Hematopoietic multipotent progenitor cell treated with erythropoietin and hydrocortisone succinate and interleukin-3 and kit ligand, for 4 days (in vitro differentiated cells): ENCODE measurements around the gene TFEB.
A peak's percentile ranks its signal among the peaks of the same experiment; 100 is the strongest.
"Not testable (repeated sequence)": the region's sequence is repeated elsewhere in the genome, so short reads cannot be mapped to it uniquely, and the experiment has no call there.

Experiments used
- DNase-seq: peaks from one replicate; pipeline ENCODE4 v3.0.0-alpha.2; 2015

Gene TFEB

DNA sequence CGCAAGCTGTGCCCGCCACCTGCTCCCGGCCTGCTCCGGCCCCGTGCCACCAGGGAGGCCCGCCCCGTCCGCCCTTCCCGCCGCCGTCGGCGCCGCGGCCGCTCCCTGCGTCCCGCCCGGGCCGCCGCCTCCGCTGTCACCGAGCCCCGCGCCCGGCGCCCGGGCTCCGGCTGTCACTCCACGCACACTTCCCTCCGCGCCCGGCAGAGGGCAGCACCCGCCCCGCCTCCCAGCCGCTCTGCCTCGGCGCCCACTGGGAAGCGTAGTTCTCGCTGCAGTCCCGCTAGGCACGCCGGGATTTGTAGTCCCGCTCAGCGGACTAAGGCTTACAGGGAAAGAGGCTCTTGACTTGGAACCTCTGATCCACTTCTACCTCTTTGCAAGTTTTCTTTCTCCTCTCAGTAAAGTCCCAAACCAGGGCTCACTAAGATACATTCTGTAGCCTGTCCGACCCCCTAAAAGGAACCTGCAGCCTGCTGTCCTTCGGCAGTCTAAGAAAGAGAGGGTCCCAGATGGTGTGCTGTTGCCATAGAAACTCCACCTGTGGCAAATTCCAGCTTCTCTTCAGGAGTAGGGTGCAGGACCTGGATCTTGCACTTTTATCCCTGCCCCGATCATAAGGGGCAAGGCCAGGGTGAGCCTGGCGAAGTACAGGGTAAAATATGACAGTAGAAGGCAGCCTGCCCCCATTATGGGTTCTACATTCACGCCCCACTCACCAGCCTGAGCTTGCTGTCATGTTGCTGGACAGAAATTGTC is at the start of gene TFEB:
Gene TFEB, minus strand, starts transcription at position 182 of the 759 bp plus-strand sequence. CDS start 44,395 bp downstream, outside the sequence.
- peak; percentile 95 for DNase-seq

DNA sequence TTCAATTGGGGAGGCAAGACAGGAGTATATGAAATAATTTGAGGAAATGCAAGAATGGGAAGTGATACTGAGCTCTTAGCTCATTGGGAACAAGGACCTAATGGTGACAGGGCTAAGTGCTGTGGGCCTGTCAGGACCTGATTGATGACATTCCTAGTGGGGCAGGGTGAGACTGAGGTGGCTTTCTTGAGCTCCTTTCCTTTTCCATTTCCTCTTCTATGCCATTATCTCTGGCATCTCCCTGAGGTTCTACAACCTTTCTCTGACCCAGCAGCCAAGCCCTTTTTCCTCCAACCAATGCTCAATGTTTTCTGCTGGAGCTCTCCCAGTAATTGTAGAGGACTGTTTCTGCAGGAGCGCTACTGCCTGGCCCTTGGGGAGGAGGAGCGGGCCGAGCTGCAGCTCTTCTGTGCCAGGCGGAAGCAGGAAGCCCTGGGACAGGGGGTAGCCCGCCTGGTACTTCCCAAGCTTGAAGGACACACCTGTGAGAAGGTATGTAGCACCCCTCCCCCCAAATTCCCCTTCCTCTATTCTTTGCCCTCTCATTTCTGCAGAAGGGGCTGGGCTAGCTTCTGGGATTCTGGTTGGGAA is 49.3 kb upstream of the TFEB start:
- DNase-seq: no peak

DNA sequence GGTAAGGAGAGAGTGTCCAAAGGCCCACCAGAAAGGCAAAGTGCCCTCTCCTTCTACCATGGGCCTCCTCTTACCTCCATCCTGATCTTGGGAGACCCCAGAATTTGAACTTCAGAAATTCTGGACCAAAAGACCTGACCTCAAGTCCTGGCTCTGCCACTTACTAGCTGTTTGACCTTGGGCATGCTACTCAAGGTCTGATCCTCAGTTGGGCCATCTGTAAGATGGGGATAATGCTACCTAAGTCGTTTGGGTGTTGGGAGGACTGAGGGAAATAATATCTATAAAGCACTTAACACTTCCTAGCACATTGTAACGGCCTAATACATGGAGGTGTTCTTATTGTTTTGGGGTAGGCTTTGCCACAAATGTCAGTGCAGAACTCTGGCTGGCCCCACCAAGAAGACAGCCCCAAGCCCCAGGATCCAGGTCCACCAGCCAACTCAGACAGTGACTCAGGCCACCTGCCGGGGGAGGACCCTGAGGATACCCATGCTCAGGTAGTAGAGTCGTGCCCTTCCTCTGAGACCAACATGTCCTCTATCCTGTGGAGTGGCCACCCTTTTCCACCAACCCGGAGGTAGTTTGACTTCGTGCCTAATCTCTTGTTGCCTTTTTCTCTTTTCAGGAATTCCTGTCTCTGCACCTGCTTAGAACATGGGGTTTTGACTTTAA is 47.8 kb upstream of the TFEB start:
- no peak for DNase-seq

DNA sequence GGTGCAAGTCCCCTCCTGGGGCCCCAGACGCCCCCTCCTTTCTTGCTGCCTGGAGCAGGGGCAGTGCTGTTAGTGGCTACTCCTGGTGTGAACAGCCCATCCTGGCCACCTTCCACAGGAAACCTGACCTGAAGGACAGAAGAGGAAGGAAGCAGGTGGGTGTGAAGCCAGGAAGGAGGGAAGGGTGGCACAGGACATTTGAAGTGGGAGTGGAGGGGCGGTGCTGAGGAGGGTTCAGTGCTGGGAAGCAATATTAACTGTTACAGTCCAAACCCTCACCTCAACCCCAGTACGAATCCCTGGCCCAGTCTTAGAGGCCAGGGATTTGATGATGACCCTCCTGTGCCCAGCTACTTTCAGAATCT is 45.9 kb upstream of the TFEB start:
- no peak for DNase-seq

DNA sequence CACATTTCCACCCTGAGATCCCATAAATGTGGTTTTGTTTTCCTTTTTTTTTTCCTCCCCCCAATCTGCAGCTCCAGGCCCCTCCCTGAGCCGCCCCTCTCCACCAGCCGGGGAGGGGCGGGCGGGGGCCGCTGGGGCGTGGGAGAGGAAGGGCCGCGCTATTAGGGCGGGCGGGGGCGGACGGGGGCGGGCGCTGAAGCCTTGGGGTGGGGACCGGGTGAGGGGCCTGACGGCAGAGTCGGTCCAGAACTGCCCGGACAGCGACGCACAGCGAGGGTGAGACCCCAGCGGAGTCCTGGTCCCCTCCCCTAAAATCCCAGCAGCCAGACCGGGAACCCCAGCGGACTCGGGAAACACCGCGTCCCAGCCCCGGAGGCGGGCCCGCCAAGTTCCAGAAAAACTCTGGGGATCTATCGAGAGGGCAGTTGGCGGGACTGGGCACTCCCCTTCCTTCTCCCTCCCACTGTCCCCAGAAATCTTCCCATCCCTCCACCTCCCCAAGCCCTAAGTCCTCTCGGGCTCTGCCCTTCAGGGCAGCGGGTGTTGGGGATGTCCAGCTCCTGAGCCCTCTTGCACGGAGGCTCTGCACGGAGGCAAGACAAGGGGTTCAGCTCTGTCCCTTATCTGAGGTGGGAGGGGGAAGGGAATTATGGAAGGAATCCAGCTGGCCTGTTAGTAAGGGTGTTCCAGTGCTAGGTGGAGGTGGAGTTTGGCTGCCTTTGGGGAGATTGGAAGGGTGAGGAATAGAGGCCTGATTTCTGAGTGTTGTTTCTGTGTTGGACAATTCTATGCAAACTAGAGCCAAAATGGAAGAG is 45.4 kb upstream of the TFEB start, which contains the start of gene PRICKLE4:
Gene PRICKLE4, plus strand, starts transcription at position 232 of the 815 bp plus-strand sequence. CDS start 2,692 bp downstream, outside the sequence.
- peak; percentile 49 for DNase-seq

DNA sequence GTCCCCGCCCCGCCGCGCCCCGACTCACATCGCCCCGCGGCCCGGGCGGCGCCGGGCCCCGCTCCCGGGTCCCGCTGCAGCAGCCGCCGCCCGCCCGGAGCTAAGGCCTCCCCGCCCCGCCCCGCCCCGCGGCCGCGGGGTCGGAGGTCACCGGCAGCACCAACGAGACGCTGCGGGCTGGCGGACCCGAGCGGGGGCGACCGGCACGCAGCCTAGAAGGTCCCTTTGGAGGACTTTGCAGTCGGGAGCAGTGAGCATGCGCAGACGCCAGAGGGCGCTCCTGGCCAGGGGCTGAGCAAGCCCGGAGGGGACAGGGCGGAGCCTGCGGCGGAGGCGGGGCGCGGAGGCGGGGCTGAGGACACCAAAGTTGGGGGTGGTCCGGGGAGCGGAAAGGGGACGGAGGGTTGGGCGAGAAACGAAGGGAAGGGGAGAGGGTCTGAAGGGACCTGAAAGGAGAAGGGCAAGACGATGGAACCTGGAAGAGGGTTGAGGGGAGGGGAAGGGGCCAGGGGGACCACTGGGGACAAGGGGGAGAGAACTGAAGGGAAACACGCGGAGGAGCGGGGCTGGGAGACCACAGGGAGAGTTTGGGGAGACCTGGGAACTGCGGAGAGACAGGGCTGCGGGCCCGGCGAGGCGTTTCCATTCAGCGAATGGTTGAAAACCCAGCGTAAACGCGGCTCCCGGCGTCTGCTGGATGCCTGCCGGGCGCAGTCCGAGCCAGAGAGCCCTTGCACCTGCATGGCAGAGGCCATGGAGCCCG is 44.6 kb upstream of the TFEB start, which contains the start of gene FRS3:
Gene FRS3, minus strand, starts transcription at position 113 of the 763 bp plus-strand sequence. CDS start 2,913 bp downstream, outside the sequence.
- peak; percentile 98 for DNase-seq

DNA sequence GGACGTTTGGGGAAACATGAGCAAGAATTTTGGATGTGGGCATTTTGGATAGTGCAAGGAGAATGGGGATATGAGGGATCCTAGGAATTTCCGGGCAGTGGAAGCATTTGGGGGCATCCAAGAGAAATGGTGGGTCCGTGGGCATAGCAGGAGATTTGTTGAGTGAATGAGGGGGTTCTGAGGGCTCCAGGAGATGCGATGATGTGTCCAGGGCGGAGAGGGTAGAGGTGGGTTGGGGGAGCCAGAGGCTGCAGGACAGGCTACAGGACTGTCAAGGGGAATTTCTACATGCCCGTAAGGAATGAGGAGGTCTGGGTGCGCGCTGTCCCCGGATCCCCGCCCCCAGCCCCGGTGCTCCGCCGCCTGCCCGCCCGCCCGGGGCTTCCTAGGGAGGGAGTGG is 43.9 kb upstream of the TFEB start:
- no peak for DNase-seq

DNA sequence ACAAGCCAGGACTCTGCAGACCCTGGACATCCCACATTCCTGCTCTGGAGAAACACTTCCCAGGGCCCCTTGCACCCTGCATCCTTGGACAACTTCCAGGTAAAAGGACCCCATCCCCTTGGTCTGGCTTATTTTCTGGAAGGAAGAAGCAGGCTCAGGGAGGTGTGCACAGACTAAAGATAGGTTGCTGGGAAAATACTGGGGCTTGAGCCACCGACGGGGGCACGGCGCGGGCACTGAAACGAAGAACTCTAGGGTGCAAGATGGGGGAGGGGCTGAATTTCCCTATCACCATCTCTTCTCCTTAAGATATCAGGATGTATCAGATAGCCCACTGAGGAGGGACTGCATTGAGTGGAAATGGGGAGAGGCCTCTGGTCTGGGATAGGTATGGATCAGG is 43.5 kb upstream of the TFEB start:
- no peak for DNase-seq

DNA sequence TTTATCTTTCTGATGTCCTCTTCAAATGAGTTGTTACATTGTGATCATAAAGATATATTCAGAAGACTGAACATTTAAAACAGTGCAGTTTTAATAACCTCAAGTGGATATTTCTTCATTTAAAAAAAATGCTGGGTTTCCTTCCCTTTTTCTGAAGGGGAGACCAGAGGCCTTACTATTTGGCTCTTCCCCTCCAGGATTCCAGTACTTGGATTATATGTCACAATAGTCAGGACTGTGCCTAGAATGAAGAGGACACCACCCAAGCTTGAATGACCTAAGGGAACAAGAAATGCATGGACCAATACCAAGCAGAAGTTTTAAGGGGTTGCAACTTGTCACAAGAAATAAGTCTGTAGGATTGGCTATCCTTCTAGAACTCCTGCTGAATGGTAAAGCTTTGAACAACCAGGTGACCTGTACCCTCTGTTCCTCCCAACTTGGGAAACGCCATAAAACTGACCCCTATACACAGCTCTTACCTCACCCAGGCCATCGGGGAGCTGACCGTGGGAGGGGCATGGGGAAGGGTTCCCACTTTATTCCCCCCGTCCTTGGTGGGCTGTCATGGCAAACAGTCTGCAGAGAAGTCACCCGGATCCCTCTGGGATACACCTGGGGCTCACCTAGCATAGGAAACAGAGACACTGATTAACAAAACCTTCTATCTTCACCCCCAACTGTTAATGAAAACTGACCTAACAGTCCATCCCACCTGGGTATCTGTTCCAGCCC is 42.3 kb upstream of the TFEB start:
- peak; percentile 45 for DNase-seq

DNA sequence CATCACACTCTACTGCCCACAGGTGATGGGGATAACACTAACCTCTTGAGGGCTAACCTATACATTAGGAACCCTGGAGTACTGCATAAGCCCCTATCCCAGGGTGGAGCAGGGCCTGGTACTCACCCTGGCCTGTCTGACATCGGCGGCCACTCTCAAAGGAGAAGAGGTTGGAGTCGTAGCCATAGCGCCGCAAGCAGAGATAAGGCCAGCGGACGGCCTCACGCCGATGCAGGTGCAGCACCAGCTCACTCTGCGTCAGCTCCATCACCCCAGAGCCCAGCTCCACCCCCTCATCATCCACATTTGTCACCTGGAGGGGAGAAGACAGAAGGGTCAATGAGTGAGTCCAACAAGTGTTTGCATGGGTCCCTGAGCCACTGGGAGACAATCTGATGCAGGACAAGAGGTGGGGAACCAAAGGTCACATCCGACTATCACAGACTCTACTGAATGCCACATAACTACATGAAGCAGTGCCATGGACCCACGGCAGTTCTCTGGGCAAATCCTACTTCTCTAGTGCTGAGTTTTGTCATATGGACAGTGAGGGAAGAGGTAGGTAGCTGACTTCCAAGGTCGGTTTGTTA is 40.0 kb upstream of the TFEB start:
- DNase-seq: no peak

DNA sequence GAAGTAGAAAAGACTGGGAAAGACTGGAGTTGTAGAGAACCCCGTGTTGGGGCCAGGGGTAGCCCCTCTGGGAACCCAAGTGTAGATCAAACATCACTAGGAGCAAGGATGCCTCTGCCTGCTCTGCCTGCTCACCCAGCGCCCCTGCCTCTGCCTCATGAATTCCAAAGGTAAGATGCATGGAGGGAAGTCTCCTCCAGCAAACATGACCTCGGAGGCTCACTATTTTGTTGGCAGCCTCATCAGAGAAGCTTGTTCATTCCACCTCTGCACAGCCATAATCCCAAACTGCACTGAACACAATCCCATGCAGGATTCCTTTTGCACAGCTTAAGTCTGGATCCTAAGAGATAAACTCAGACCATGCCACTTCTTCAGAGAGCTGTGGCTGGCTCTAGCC is 39.4 kb upstream of the TFEB start:
- no peak for DNase-seq

DNA sequence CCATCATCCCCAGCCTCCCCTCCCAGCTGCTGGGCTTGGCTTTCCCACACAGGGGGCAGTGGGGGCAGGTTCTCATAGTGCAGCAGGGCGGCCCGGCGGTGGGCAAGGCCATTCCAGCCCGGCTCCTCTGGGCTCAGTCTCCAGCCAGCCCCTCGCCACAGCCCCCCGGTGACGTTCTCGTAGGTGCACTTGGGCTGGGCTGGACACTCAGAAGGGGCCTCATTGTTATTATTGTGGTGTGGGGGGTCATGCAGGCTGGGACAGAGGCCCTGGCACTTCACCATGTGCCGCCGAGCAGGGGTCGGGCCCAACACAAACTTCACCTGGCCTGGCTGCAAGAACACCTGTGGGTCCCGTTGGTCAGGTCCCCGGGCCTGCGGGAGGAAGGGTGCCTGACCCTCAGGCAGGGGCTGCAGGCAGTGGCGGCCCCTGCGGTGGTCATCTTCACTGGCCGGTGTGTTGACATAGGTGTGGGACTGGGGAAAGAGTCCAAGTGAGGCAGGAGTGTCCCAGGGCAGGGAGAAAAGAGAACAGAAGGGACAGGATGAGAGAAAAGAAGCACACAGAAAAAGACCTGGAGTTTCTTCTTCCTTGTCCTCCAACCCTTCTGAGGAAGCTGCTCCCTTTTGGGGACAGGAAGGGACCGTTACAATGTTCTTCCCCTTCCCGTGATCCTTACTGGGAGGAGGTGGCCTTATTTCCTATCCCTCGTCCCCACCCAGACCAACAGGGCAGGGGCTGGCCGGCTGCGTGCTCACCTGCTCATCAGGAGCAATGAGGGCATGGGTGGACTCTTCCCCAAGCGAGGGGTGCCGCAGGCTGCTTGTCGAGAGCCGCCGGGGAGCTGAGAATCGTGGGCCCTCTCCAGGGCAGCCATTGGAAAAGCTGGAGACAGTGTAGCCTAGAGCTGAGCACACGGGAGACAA is 35.9 kb upstream of the TFEB start:
- DNase-seq: no peak

DNA sequence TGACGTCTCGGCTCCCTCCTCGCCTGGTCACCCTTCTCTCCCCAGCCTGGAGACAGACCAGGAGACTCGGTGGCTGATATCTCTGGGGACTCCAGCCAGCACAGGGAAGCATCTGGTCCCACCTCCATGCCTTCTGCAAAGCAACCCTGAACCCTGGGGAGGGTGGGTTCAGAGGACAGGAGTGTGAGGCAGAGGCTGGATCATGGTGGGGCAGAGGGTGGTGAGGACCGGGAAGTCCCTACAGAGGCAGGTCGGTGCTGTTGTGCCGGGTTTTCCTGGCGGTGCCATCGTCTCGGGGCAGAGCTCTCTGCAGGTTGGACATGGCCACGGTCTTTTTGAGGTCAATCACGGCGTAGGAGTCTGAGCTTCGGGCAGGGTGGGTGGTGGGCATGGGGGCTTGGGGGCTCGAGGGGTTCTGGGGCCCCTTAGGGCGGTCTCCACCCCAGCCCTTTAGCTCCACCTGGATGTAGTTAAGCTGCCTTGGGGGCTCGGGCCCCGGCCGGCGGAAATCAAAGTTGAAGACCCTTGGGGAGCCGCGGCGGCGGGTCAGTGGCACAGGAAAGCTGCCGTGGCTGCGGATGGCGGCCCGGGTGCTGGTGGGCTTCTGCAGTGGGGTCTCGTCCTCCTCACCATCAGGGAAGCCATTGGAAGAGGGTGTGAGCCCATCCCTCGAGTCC is 35.1 kb upstream of the TFEB start:
- DNase-seq: no peak

DNA sequence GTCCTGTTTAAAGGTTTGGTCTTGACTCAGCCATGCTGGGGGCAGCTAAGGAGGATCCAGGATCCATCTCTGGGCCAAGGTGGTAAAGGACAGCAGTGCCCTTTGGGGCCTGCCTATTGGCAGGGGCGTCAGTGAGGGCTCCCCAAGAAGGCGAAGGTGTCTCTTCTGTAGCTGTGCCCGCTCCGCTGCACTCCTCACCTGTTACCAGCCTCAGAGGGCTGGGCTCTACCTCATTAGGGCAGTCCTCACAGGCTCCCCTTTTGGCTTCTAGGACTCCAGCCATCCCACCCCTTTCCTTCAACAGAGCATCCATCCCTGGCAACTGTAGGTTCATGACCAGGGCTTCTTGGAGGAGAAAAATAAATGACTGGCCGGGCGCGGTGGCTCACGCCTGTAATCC is 34.0 kb upstream of the TFEB start:
- no peak for DNase-seq

DNA sequence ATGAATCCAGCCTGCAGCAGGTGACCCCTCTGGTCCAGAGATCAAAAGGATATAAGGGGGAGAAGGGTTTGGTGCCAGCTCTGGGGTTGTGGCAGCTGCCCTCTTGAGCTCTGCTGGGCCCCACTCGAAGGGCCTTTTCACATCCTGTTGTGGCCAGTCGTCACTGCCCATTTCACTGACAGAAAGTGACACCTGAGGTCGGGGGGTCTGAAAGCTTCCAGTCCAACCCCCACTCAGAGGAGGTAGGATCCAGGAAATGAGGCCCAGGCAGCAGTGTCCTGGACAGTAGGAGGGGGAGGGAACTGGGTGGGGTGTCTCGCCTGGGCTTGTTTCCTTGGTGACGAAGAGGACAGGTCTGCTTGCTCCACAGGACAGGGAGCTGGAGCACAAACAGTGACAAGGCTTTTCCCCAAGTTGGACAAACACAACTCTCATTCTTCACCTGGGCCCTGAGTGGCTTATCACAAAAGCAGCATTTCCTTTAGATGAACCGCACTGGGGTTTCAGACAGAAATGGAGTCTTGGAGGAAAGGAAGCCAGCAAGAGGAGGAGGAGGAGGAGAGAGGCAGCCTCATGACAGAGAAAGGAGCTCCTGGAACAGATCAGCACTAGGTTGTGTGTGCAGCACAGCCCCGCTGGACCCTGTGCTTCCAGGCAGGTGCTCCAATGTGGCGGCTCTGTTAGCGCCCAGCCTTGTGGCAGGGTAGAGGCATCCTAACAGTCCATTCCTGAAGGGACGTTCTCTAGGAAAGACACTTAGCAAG is 33.3 kb upstream of the TFEB start:
- DNase-seq: peak; percentile 79

DNA sequence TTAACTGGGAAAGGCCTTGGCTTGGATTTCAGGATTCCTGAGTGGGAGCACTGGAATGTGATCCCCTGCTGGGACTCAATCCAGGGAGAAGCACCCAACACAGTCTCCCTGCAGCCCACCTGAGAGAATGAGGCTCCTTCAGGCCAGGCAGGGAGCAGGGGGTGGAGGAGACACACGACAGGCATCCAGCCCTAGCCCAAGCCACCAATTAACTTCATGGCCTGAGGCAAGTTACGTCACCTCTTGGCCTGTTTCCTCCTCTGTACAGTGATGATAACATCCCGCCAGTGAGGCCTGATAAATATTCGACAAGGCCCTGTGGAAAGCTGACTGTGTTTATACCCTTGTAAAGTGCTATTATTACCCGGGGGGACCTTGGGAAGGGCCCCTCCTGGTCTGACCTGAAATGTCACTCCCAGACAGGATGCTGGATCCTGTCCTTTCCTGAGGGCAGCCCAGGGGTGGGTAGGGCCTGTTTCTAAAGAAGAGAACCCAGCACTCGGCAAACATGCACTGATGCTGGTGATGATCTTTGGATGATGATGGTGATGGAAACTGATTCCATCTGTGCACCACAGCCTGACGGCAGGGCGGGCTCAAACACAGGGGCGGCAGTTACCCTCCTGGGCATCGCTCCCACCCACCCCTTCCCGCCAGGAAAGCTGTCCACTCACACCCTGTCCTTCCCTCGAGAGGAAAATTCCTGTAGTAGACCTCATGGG is 31.9 kb upstream of the TFEB start:
- DNase-seq: peak; percentile 90

DNA sequence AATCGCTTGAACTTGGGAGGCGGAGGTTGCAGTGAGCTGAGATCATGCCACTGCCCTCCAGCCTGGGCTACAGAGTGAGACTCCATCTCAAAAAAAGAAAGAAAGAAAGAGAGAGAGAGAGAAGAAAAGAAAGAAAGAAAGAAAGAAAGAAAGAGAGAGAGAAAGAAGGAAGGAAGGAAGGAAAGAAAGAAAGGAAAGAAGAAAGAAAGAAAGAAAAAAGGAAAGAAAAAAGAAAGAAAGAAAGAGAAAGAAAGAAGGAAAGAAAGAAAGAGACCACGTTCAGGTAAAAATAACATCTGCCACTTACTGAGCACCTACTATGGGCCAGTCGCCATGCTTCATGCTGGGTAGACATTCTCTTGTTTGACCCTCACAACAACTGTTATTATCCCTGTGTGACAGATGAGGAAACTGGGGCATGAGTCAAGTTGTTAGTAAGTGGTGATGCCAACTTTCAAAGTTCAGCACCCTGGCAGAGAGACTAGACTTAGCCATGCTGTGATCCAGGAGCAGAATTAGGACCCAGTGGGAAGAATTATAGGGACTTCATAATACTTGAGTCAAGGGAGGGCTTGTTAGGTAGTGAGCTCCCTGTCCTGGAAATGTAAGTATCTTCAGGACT is 30.7 kb upstream of the TFEB start:
- DNase-seq: not testable (repeated sequence)
